NCI-H1930 (cell line): ENCODE measurements around the gene MAG.
"Not testable (repeated sequence)": the region's sequence is repeated elsewhere in the genome, so short reads cannot be mapped to it uniquely, and the experiment has no call there.

ENCODE experiments used
- DNase-seq, 2 experiments: peaks; one replicate each; lab custom pipeline; 2025; lab: John Stamatoyannopoulos, UW

MAG gene

DNA sequence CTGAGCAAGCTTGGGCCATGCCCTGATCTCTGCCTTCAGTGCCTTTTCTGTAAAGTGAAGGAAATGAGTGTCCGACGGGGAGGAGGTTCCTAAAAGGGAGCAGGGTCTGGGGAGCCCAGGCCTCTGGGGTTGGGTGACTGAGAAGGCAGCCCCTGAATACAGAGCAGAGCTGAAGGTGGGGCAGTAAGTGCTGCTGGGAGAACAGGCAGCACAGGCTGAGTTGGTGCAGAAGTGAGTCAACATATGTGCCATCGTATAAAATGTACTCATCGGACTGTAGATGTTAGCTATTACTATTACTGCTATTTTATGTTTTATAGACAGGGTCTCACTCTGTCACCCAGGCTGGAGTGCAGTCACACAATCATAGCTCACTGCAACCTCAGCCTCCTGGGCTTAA is 10.7 kb upstream of the MAG start:
- DNase-seq, result no peak

DNA sequence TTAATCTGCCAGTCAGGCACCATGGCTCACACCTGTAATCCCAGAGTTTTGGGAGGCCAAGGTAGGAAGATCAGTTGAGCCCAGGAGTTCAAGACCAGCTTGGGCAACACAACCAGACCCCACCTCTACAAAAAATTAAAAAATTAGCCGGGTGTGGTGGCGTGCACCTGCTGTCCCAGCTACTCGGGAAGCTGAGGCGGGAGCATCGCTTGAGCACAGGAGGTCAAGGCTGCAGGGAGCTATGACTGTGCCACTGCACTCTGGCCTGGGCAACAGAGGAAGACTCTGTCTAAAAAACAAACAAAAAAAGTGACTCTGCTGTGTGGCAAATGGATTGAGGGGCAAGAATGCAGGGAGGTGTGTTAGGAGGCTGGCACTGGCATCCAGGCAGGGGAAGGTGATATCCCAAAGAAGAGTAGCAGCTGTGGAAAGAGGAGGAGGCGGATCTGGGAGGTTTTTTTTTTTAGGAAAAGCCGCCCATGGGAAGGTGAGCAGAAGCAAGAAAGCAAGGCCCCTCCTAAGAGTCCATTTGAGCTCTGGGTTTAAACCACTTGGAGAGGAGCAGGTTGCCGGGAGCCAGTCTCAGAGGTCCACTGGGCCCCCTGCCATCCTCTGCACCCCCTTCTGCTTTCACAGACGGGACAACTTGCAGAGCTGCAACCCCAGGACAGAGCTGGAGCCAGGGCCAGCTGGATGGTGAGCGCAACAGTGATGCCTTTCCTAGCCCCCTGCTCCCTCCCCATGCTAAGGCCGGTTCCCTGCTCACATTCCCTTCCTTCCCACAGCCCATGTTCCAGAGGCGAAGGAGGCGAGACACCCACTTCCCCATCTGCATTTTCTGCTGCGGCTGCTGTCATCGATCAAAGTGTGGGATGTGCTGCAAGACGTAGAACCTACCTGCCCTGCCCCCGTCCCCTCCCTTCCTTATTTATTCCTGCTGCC is 7.5 kb upstream of the MAG start:
- no peak for DNase-seq

DNA sequence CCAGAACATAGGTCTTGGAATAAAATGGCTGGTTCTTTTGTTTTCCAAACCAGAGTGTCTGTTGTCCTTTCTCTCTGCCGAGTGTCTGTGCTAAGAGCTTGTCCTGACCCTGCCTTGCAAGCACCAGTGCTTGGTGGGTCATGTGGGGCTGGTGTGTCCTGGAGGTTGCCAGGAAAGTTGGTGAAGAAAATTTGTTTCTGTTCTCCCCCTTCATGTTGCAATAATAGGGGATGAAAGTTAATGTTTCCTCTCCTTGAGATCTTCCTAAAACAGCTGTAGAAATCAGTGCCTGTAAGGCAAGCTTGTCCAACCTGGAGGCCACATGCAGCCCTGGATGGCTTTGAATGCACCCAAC is 6.9 kb upstream of the MAG start:
- DNase-seq, result no peak

DNA sequence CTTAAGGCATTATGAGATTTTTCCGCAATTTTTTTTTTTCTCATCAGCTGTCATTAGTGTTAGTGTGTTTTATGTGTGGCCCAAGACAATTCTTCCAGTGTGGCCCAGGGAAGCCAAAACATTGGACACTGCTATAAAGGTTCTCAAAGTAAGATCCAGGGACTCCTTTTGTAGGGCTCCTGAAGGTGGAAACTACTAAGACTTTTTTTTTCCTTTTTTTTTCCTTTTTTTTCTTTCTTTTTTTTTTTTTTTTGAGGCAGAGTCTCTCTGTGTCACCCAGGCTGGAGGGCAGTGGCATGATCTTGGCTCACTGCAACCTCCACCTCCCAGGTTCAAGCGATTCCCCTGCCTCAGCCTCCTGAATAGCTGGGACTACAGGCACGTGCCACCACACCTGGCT is 6.5 kb upstream of the MAG start:
- DNase-seq, result not testable (repeated sequence)

DNA sequence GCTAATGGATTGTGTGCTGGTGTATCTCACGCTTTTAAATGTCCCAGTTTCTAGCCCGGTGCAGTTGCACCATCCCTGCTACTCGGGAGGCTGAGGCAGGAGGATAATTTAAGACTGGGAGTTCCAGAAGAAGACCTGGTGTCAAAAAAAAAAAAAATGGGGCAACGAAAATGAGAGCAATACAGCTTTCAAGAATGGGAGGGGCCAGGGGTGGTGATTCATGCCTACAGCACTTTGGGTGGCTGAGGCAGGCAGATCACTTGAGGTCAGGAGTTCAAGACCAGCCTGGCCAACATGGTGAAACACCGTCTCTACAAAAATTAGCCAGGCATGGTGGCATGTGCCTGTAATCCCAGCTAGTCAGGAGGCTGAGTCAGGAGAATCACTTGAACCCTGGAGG is 5.9 kb upstream of the MAG start:
- DNase-seq, result not testable (repeated sequence)

DNA sequence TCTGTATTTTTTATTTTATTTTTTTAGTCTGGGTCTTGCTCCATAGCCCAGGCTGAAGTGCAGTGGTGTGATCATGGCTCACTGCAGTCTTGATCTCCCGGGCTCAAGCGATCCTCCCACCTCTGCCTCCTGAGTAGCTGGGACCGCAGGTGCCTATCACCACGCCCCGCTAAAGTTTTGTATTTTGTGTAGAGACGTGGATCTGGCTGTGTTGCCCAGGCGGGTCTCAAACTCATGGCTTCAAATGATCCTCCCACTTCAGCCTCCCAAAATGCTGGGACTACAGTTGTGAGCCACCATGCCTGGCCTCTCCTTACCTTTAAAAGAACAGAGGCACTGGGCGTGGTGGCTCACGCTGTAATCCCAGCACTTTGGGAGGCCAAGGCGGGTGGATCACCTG is 4.2 kb upstream of the MAG start:
- DNase-seq, result no peak

DNA sequence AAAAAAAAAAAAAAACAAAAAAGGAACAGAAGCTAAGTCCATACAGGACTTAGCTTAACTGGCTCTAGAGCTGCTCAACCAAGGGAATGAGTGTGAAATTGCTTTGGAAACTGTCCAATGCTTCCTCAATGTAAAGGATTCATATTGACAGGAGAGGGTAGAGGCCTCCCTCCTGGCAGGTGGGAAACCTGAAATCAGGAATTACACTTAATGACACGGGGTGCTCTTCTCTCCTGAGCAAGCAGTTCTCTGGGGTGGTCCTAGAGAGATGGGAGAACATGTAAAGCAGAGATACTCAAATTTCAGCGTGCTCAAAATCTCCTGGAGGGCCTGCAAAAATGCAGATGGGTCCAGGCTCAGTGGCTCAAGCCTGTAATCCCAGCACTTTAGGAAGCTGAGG is 3.6 kb upstream of the MAG start:
- no peak for DNase-seq

DNA sequence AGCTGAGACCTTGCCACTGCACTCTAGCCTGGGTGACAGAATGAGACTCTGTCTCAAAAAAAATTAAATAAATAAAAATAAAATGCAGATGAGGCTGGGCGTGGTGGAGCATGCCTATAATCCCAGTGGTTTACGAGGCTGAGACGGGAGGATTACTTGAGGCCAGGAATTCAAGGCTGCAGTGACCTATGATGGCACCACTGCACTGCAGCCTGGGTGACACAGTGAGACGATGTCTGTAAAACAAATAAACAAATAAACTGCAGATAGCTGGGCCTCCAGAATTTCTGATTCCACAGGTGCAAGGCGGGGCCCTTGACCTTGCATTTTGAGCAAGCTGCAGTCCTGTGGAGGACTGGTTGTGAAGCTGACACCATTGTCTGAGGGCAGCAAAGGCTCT is 3.1 kb upstream of the MAG start:
- DNase-seq, result no peak

DNA sequence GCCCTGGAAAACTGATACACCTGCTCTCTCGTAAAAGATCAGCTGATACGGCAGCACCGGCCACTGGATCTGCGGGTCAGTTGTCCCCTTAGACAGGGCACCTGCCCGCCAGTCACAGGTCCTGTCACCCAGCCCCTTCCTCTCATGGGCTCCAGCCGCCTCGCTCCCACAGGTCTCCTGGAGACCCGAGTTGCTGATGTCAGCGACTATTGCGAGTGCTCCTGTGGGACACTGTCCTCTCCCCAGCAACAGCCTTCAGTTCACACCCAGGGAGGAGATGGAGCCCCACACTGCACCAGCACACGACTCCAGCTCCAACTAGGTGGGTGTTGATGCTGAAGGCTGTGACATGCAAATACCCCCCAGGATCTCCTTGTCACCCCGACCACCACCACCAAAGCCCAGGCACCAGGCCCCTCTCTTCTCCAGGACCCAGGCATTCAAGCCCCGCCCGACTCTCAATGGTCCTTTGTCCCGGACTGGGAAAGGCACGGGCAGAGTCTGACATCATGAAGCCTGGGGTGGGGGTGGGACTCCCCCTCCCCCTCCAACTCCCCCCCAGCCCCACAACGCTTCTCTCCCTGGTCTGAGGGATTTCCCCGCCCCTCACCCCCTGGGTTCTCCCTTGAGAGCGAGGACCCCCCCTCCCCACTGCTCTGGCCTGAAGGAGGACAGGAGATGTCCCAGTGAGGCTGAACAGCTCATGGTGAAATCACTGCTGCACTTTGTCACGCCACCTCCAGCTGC is 1.4 kb upstream of the MAG start:
- DNase-seq, result no peak

DNA sequence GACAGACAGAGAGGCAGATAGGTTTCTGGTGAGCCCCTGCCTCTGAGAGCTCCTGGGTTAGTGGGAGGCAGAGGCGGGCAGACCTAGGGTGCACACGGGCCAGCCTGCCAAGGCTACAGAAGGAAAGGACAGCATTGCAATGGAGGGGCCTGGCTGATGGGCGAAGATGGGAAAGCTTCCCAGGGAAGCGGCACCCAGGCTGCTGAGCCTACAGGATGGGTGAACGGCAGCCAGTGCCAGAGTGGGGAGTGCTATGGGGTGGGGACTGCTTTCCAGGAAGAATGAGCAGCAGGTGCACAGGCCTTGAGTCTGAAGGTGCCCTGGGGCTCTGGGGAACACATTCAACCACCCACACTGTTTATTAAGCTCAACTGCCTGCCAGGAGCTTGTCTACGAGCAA is 702 bp upstream of the MAG start:
- DNase-seq, result no peak

DNA sequence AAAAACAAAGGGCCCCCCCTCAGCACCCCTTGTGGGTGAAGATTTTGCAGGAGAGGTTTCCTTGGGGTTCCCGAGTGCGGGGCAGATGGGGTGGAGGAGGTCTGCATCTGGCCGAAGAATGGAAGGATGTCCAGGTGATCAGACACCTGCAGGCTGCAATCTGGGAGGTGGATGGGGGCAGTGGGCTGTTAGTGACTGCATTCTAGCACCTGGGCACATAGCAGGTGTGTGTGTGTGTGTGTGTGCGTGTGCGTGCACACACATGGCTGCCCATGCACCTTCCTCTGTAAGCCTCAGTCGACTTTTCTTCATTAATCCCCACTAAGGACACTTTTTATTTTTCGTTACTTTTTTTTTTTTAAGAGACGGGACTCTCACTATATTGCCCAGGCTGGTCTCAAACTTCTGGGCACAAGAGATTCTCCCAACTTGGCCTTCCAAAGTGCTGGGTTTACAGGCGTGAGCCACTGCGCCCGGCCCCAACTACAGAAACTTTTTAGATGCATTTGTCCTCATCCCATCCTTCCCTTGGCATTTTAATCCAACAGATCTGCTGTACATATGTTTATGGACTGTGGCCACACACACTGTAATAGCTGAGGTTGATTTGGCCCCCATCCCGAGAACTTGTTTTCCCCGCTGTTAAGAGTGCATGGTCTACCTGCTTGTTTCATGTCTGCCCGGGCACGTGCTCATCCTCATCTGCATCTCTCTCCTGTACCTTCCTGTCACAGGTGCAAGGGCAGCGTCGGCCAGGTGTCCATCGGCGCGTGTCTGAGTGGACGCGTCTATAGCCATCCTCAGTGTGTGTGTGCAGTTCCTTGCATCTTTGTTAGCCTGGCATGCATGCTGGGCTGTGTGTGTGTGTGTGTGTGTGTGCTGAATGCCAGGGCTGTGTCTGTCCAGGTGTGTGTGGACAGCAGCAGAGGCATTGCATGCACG is 731 bp downstream of the MAG start:
- DNase-seq, result no peak

DNA sequence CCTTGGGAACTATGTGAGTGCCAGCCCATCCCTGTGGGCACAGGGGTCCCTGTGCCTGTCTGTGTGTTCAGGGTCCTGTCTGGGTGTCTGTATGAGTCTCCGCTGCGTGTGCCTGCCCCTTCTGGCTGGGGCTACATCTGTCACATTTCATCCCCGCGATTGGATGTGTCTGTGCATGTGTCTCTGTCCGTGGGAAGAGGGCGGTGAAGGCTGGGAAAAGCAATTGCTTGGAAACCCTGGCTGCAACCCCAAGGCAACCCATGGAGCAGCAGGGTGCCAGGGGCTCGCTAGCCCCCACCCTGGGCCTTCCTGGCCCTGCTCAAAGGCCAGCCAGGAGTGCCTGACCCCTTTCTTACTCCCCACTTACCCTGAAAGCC is 1.4 kb downstream of the MAG start:
- no peak for DNase-seq

DNA sequence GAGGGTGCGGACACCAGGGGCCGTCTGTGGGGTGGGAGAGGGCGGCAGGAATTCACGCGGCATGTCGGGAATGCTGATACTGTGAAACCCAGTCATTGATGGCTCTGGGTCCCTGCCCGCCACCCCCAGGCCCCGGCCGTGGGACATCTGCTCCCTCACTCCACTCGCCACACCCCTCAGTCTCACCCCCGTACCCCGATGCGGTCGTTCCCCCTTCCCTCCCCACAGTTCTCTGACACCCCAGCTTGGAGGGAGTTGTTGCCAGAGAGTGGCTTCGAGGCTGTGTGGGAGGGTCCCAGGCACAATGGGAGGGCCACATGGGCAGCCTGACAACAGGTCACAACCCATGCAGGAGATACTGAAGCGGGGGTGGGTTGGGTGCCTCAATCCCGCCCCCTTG is 1.8 kb downstream of the MAG start:
- no peak for DNase-seq

DNA sequence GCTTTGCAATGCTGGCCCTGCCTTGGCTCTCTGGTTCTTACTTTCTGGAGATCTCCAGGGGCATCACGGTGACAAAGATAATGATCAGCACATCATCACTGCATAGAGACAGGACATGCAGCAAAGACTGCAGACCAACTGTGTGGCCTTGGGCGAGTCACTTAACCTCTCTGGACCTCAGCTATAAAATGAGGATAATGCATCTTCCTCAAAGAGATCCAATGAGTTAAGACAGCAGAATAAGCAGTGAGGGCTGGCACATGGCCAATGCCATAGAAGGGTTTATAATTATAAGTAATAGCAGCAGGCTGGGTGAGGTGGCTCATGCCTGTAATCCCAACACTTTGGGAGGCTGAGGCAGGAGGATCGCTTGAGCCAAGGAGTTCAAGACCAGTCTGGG is 2.4 kb downstream of the MAG start:
- DNase-seq, result no peak

DNA sequence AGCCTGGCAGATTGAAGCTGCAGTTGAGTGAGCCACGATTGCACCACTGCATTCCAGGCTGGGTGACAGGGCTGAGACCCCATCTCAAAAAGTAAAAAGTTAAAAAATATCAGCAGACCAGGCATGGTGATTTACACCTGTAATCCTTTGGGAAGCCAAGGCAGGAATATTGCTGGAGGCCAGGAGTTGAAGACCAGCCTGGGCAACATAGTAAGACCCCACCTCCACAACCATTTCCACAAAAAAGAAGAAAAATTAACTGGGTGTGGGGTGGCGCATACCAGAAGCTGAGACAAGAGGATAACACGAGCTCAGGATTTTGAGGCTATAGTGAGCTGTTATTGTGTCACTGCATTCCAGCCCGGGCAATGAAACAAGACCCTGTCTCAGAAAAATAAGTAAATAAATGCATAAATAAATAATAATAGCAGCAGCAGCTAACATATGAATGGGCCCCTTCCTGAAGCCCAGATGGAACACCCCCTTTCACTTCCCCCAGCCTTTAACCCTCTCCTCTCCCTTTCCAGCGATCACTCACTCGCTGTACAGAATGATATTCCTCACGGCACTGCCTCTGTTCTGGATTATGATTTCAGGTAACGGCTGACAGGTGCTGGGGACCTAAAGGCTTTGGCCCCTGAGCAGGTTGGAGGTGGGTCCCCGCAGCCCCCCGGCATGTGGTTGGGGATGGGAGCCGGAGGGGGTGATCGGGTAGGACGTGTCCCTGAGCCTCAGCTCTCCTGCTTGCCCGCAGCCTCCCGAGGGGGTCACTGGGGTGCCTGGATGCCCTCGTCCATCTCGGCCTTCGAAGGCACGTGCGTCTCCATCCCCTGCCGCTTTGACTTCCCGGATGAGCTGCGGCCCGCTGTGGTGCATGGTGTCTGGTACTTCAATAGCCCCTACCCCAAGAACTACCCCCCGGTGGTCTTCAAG is 3.2 kb downstream of the MAG start:
- DNase-seq, result no peak

DNA sequence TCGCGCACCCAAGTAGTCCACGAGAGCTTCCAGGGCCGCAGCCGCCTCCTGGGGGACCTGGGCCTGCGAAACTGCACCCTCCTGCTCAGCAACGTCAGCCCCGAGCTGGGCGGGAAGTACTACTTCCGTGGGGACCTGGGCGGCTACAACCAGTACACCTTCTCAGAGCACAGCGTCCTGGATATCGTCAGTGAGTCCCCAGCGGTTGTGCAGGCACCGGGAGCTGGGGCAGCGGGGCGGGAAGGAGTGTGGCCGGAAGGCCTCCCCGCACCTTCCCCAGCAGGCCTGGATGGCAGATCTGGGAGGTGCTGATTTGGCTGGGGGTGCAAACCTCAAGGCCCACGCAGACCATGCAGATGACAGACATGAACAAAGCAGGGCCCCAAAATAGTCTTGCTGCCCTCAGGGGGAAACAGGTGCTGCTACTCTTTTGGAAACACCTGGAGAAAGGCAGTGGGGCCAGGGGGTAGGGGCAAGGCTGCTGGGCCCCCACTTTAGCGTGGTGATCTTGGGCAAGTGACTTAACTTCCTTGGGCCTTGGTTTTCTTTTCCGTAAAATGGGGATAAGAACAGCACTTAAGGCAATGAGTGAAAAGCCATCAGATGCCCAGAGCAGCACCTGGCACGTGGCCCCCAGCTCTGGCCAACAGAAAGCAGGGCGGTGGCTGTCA is 4.0 kb downstream of the MAG start:
- no peak for DNase-seq

DNA sequence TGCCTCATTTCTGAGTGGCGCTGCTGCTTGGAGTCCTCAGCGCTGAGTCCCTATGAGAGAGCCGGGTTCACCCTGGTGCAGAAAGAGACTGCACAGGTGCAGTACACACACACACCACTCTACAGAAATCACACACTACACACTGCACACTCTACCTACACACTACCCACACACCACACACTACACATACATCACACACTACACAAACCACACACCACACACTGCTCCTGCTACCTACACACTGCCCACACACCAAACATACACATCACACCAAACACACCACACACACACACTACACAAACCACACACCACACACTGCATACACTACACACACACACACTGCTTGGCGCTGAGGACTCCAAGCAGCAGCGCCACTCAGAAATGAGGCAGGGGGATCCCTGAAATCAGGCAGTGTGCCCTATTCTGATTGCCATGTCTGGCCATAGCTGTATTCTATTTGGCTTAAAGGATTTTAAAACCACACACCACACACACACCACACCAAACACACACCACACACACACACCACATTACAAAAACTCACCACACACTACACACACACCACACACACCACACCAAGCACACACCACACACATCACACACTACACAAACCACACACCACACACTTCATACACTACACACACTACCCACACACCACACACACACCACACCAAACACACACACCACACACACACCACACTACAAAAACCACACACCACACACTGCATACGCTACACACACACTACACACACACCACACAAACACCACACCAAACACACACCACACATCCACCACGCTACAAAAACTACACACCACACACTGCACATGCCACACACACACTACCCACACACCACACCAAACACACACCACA is 4.9 kb downstream of the MAG start:
- no peak for DNase-seq

DNA sequence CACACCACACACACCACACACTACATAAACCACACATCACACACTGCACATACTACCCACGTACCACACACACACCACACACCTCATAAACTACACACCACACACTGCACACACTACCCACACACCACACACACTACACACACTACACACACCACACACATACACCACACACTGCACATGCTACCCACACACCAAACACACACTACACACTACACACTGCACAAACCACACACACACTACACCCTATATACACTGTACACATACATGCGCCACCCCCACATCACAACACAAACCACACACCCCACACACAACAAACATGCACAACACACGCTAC is 5.5 kb downstream of the MAG start:
- no peak for DNase-seq

DNA sequence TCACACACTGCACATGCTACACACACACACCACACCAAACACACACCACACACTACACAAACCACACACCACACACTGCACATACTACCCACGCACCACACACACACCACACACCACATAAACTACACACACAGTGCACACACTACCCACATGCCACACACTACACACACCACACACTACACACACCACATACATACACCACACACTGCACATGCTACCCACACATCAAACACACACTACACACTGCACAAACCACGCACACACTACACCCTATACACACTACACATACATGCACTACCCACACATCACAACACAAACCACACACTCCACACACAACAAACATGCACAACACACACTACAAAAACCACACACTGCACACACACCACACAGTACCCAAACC is 6.0 kb downstream of the MAG start:
- no peak for DNase-seq

DNA sequence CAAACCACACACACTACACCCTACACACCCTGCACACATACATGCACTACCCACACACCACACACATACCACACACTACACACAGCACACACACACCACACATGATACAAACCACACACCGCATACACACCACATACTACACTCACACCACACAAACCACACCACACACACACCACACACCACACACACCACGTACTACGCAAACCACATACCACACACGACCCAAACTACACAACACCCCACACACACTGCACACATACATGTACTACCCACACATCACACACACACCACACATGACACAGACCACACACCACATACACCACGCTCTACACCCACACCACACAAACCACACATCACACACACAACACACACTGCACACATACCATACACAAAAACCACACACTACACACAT is 6.6 kb downstream of the MAG start:
- no peak for DNase-seq
